Measurements from ENCODE around the gene SLC35E2B.

Gene SLC35E2B

DNA sequence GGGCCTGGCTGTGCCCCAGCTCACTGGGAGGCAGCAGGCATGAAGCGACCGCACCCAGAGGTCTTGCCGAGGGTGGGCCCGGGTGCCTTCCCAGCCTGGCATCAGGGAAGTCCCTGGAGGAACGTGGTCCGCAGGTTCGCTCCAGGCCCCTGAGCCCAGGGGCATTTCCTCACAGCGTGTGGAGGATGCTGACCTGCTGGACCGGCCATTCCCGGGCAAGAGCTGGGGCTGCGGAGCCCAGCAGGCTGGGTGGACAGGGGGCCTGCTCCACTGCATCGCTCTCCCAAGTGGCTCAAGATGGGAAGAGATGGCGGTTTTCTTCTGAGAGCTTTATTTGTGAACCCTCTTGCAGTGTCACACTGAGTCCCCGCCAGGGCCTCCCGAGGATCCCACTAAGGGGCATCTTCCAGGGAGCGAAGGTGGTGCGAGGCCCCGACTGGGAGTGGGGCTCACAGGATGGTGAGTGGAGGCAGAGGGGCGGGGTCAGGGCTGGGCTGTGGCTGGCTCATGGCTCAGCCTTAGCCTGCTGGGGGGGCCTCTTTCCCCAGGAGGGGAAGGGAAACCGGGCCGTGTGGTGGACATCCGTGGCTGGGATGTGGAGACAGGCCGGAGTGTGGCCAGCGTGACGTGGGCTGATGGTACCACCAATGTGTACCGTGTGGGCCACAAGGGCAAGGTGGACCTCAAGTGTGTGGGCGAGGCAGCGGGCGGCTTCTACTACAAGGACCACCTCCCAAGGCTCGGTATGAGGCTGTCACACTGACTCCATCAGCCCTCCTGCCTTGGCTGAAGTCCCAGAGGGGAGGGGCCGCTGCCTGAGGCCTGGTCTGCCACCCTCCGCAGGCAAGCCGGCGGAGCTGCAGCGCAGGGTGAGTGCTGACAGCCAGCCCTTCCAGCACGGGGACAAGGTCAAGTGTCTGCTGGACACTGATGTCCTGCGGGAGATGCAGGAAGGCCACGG lies 67.9 kb downstream of the SLC35E2B start:
- DNase-seq (ENCODE audit: low read depth in 2 of 2), result no peak

DNA sequence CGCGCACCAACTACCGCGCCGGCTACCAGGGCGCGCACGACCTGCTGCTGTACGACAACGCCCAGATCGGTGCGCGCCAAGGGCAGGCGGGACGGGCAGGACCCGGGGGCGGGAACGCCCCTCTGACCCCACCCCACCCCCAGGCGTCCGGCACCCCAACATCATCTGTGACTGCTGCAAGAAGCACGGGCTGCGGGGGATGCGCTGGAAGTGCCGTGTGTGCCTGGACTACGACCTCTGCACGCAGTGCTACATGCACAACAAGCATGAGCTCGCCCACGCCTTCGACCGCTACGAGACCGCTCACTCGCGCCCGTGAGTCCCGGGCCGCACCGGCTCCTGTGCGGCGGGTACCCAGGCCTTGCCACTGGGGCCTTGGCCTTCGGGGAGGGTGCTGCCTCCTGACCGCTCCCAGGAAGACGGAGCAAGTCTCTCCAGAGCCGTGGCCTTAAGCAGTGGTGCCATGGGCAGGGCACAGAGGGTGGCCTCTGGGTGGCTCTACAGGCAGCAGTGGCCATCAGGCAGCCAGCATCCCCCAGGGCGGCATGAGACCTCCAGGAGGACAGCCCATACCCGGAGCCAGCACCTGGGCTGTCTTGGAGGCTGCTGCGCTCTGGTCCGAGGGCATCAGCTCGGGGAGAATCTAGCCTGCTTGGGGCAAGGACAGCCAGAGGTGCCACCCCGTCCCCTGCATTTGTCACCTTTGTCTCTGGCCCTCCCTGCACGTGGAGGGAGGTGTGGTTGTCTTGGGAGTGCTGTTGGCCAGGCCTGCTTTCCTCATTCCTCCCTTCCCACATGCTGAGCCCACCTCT lies 68.8 kb downstream of the SLC35E2B start:
- no peak for DNase-seq (ENCODE audit: low read depth in 2 of 2)

DNA sequence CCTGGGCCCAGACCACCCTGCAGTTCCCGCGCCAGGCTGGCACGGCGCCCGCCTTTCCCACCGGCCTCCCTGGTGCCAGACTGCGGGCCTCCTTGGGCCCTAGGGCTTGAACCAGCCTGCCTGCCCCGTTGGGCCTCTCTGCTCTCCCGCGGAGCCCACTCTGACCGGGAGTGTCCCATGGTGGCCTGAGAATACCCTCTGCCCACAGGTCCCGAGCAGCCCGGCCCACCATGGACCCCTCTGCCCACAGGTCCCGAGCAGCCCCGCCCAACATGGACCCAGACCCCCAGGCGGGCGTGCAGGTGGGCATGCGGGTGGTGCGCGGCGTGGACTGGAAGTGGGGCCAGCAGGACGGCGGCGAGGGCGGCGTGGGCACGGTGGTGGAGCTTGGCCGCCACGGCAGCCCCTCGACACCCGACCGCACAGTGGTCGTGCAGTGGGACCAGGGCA lies 69.4 kb downstream of the SLC35E2B start:
- DNase-seq (ENCODE audit: low read depth in 2 of 2), result no peak

DNA sequence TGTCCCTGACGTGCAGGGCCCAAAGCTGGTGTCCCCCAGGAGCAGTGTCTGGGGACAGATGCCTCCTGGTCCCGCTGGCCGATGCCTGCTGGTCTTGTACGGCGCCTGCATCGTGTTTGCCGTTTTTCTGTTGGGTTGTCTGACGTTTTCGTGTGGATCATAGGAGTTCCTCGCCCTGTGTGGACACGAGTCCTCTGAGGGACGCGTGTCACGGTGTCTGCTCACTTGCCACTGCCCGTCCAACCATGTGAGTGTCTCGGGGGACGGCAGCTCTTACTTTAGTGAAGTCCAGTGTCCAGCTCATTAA lies 69.9 kb downstream of the SLC35E2B start:
- DNase-seq (ENCODE audit: low read depth in 2 of 2), result no peak

DNA sequence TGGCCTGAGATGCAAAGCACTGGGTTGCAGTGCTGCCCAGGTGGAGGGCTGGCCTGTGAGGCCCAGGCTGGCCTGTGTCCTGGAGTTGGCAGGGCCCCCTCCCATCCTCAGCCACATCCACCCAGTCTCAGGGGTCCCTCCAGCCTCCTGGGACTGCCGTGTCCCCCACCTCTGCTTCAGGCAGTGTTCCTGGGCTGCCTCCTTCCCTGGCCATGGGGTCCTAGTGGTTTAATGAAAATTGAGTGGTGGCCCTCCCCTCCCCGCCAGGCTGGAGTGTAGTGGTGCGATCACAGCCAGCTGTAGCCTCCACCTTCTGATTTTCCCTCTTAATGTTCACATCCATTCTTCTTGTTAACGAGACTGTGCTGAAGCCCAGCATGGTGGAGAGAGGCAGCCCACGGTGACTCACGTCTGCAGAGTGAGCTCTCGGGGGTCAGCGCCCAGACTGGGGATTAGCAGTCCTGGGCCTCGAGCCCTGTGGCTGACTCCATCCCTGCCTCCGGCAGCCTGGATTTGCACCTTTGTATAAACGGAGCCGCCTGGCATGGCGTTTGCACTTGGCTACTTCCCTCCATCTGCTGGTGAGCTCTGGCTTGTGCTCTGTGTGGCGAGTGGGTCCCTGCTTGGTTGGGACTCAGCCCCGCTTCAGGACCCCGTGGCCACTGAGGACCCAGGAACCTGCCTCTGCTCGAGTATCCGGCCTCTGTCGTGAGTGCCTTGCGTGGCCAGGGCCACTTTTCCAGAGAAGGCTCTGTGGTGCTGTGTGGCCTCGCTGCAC lies 70.4 kb downstream of the SLC35E2B start:
- no peak for DNase-seq (ENCODE audit: low read depth in 2 of 2)

DNA sequence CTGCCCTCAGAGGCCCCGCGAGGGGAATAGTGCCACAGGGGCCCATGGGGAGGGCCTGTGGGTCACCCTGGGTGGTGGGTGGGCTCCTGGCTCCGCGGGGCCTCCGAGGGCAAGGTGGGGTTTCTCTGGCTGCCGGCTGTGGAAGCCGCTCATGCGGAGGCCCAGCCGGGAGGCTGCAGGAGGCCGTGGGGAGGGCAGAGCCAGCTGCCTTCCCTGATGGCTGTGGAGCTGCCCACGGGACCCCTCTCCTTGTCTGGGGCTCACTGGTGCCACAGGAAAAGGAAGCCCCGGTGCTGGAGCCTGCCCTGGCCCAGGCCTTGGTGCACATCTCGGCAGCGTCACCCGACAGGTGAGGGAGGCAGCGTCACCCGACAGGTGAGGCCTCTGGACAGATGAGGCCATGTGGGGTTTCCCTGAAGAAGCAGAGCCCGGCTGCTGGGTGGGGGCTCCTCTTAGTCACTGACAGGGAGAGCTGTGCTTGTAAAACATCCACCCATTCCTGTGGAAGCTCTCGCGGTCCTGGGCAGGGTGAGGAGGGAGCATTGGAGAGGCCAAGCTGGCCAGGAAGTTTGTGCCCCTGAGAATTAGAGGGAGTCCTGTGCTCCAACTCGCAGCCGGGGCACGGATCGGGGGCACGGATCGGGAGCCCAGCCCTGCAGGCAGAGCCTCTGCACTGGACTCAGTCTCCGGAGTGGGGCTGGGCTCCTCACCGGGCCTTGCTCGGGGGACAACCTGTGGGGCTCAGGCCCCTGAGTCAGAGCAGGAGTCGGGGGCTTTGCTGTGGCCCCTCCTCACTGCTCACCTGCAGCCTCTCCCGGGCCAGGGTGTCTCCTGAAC lies 71.2 kb downstream of the SLC35E2B start:
- DNase-seq (ENCODE audit: low read depth in 2 of 2), result no peak

DNA sequence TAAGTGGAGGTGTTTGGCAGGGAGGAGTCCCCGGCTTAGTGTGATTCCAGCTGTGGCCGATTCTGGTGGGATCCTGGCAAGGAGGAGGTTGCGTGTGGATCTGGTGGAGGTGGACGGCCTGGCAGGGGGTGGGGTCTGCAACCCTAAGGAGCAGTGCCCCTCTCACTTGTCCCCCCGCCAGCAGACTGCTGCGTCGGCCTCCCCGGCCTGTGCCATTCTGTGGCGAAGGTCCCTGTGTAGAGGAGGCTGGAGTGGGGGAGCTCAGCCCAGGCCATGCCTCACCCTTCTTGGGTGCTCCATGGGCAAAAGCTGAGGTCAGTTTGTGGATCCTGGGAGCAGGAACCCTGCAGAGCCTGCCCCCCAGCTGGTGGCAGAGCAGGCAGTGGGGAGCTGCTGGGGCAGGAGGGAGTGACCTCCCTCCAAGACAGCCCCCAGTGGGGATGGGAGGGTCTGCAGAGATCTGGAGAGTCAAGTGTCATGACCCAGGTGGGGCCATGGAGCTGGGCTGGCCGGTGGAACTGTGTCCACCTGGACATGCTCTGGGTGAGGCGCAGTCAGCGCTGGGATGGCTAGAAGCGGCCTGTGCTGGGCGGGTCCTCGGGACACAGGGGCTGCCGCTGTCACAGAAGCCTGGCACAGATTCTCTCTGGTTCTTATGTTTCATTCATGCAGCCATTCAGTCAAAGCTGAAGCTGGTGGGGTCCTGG lies 72.0 kb downstream of the SLC35E2B start:
- no peak for DNase-seq (ENCODE audit: low read depth in 2 of 2)

DNA sequence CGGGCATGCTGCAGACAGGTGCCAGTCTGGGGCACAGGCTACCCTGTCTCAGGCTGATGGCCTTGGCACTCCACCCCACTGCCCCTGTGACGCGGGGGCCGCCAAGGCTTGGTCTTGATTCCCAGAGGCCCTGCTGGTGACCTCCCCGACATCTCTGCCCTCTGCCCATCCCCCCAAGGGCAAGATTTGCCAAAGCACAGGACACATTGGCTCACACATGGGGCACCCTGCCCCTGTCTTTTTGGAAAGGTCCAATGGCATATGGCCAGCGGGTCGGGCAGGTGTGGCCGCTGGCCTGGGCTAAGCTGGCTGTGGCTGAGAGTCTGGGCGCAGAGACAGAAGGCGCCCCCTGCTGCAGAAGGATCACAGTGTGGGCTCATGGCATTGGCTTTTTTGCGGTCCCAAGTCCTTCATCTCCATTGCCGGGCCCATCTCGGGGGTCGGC lies 72.7 kb downstream of the SLC35E2B start:
- DNase-seq (ENCODE audit: low read depth in 2 of 2), result no peak

DNA sequence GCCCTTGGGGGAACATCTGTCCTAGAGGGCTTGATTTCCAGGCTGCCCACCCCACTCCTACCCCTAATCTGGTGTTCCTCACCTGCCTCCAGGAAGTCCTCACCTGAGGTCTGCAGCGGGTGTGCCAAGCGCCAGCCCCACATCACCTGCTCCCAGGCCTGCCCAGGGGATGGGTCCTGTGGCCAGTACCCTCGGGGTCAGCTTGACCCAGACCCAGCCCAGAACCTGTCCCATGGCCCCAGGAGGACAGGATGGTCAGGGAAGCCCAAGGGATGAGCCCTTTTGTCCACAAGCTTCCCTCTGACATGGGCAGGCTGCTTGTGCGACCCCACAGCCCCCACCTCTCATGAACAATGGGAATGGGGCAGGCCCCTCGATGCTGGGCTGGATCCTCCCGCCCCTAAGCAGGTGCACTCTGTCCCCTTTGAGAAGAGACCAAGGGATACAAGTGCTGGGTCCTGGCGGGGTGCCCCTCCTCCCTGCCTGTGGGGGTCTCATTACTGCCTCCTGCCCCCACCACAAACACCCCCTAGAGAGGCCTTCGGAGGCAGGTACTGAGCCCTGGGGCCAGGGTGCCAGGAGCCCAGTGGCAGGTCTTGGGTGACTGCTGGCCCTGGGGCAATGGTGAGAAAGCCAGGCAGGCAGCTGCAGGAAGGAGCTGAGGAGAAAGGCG lies 74.1 kb downstream of the SLC35E2B start:
- DNase-seq (ENCODE audit: low read depth in 2 of 2), result no peak

DNA sequence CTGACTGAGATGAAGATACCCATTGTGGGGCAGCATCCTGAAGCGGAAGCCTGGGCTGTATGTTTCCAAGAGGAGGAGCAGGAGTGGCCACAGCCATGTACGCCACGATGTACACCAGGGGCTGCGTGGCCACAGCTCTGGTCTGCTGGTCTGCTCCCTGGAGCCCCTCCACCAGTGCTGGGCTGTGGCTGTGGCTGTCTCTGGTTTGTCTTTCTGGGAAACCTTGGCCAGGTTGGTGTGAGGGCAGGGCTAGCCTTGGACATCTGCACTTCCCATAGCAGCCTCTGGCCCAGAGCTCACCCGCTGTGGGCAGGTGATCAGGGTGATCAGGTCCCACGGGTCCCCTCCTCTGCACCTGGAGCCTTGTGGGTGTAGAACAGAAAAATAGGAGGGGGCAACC lies 74.7 kb downstream of the SLC35E2B start:
- DNase-seq (ENCODE audit: low read depth in 2 of 2), result no peak

DNA sequence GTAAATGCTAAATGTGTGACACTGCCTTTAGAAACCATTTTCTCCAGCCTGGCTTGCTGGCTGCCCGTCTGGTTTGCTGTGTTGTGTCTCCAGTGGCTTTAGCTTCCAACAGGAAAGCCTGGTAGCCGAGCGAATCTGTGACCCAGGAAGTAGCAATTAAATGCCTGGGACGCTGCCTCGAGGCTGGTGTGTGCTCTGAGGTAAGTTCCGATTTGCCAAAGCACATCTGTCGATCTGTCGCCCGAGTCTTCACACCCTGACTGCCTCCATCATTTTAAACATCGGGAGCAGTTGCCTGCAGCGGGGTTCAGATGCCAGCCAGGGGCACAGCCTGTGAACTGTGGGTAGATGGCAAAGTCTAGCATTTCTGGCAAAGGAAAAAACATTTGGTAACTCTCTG lies 75.1 kb downstream of the SLC35E2B start:
- DNase-seq (ENCODE audit: low read depth in 2 of 2), result no peak

DNA sequence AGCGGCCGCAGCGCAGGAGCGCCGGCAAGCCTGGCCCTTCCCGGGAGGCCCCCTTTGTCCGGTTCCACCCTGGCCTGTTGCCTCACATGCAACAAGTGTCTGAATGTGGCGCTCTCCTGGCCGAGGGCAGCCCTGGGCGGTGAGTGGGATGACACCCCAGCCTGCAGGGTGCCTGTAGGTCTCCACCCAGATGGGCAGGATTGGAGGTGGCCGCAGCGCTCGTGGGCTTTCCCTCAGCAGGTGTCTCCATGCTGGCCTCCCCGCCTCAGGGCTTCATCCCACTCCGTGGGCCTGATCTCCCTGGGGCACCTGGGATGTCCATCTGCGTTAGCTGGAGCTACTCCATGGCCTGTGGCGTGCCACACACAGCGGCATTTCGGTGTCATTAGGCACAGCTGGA lies 75.8 kb downstream of the SLC35E2B start:
- DNase-seq (ENCODE audit: low read depth in 2 of 2), result no peak

DNA sequence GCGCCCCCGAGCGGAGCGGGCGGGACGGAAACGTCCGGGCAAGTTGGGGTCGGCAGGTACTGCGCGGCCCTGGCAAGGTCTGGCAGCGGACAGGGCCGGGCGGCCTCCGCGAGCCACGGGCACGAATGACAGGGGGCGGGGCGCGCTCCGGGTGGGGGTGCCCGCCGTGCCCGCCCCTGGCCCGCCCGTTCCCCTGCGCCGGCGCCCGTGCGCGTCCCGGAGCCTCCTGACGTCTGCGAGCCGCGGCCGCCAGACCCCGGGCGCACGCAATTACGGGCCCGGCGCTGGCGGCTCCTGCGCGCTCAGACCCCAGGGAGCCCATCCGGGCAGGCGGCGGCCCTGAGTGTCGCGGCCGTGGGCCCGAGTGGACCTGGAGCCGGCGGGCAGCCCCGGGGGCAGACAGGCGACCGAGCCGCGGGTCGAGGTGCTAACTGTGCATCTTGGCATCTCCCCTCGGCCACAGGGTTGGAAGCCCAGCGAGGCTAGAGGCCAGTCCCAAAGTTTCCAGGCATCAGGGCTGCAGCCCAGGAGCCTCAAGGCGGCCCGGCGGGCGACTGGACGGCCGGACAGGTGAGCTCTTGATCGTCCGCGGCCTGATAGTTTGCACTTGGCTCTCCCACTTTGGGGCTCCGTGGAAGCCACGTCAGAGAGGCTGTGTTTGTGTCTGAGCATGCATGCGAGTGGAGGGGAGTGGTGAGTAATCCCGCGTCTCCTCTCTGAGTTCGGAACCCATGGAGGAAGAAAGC lies 76.4 kb downstream of the SLC35E2B start:
- DNase-seq (ENCODE audit: low read depth in 2 of 2), result peak in 1 of 2 experiments; percentile 31

DNA sequence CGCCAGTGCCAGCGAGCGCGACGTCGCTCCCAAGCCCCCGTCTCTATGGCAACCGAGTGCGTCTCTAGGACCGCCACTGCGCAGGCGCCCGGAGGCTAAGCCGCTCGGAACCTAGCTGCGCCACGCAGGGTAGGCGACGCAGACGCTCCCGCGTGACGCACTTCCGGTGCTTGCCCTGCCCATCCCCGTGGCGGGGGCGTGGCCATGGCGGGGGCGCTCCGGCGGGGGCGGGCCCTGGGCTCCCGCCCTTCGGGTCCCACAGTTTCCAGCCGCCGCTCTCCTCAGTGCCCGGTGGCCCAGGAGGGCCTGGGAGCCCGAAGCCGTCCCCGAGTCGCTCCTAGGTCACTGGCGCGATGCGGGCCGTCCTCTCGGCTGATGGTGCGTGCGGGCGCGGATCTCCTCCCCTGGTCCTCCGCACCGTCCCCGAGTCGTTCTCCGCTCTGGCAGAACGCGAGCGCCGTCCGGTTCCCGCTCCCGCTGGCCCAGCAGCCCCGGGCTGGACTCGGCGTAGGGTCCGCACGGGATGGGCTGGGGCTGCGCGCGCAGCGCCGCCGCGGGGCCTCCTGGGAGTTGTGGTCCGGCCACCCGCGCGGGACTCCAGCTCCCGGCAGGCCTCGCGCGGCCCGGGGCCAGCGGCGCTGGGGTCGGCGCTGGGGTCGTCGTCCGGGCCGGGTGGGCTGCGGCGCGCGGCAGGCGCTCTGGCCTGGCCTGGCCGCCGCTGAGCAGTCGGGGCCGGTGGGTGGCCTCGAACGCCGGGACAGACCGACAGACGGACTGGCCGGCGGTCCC lies 77.1 kb downstream of the SLC35E2B start, which contains the start of gene MIB2:
Gene MIB2 (plus strand): TSS at position 245 of the 789 bp plus-strand sequence. CDS start 7,953 bp downstream, outside the sequence.
- DNase-seq (ENCODE audit: low read depth in 2 of 2), result peak; percentile 94 to 96

DNA sequence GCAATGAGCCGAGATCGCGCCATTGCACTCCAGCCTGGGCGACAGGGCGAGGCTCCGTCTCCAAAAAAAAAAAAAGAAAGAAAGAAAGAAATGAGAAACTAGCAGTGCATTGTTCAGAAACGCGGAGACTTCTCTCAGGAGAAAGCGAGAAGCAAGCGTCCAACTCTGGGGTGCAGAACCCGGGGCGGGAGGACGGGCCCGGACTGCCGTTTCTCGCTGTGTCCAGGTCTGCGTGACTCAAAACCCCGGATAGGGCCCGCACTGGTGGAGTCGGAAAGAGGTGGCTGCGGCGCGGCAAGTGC lies 77.7 kb downstream of the SLC35E2B start:
- DNase-seq (ENCODE audit: low read depth in 2 of 2), result no peak

DNA sequence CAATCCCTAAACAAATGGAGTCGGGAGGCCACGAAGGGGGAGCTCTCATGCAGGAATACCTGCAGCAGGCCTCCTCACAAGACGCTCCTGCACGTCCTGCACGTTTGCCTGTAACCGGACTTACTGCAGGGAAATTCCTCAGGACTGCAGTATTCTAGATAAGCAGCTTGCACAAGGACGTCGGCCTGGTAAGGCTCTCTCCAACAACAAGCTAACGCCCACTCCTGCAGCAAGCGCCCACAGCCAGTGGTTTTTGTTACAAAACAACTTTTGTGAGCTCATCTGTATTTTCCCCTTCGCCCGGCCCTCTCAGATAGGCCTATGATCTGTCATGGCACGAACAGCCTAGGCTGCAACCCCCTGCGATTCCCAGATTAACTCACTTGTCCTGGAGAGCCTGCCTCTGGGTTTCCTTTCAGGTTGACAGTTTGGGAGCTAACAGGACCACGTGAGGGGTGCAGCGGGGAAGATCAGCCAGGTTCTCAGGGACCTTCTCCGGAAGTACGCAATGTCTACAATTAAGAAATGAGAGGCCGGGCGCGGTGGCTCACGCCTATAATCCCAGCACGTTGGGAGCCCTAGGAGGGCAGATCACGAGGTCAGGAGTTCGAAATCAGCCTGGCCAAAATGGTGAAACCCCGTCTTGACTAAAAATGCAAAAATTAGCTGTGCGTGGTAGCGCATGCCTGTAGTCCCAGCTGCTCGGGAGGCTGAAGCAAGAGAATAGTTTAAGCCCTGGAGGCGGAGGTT lies 78.2 kb downstream of the SLC35E2B start:
- DNase-seq (ENCODE audit: low read depth in 2 of 2), result peak; percentile 43

DNA sequence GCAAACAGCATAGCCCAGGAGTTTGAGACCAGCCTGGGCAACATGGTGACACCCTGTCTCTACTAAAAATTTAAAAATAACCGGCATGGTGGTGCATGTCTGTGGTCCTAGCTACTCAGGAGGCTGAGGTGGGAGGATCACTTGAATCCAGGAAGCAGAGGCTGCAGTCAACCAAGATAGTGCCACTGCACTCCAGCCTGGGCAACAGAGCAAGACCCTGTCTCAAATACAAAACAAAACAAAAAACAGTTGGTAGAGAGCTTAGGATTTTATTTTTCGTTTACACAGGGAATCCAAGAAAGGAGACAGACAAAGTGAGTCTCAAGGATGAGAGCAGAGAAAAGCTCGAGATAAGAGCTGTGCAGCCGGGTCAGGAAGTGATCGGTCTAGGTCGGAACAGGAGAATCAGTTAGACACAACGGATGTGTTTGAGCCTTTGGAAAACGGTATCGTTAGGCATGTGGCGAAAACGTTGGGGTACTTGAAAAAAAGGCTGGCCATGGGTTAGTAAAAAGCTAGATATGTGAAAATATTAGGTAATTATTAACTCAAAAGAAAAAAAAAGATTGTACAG lies 79.0 kb downstream of the SLC35E2B start:
- no peak for DNase-seq (ENCODE audit: low read depth in 2 of 2)

DNA sequence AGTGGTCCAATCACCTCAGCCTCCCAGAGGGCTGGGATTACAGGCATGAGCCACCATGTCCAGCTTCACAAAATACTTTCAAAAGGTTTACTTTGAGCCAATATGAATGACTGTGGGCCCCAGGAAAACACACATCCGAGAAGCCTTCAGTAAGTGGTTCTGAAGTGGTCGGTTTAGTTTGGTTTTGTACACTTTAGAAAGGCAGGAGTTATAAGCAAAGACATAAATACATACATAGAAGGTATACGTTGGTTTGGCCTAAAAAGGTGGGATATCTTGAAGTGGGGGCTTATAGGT lies 80.5 kb downstream of the SLC35E2B start:
- DNase-seq (ENCODE audit: low read depth in 2 of 2), result no peak
